Lower lobe of right lung (tissue), 2 donors: ENCODE measurements around the gene VWA5B1. TPM values are rescaled to one million over a fixed set of nuclear protein-coding genes. Genes with fewer than 3 reads are reported as not detected.

Experiments used
- ATAC-seq, 2 donors: fragments of 200-7000 bp; cut with Tn5 transposase; one replicate each; pipeline ENCODE4 v1.9.1; 2020 to 2022; ENCODE audit warnings: mild to moderate bottlenecking in 2 of 2, moderate library complexity in 2 of 2
- DNase-seq: peaks from one replicate; pipeline ENCODE4 v3.0.0-alpha.2; 2020
- H3K27ac ChIP-seq: fragments of 200-600 bp; one replicate; pipeline ENCODE4 v1.8.0; 2022
- H3K27me3 ChIP-seq: fragments of 200-600 bp; one replicate; pipeline ENCODE4 v1.8.0; 2022; ENCODE audit warnings: low read depth
- H3K36me3 ChIP-seq: fragments of 200-600 bp; one replicate; pipeline ENCODE4 v1.8.0; 2022; ENCODE audit warnings: mild to moderate bottlenecking
- H3K4me1 ChIP-seq: fragments of 200-600 bp; one replicate; pipeline ENCODE4 v1.8.0; 2022
- H3K4me3 ChIP-seq: fragments of 200-600 bp; one replicate; pipeline ENCODE4 v1.8.0; 2022; ENCODE audit warnings: mild to moderate bottlenecking
- H3K9me3 ChIP-seq: fragments of 200-600 bp; one replicate; pipeline ENCODE4 v1.8.0; 2022
- CTCF ChIP-seq: fragments of 200-600 bp; IDR thresholded peaks from one replicate; pipeline ENCODE4 v1.8.0; 2022; ENCODE audit warnings: antibody characterized with exemption, mild to moderate bottlenecking
- intact Hi-C: fragments of 100-400 bp; cut with DNase I; formaldehyde crosslinking; loops from one replicate; pipeline ENCODE4 v1.11.0; 2022
- total RNA-seq: library from RNA; stranded (reverse); fragmentation: NEBNext Ultra II Directional; extraction: Animal tissue kit (Norgen Biotek cat#: 25700); gene quantifications from one replicate; pipeline ENCODE4 v1.2.1, GENCODE V29; 2021
- donor health status: DM: no; HTN: yes; CAD: no; lungs with severe emphysema.

VWA5B1 gene
- total RNA-seq, 1 donor from 2014 or later: 0.30 TPM

- no peak overlapping the region for H3K4me3 ChIP-seq
- H3K36me3 ChIP-seq: no peaks in the 10 kb centered on the region
- TF ChIP-seq CTCF: no peak
- H3K4me1 ChIP-seq: no peaks in the 10 kb centered on the region
- DNase-seq (no peak), ATAC-seq (no peak)
- H3K27me3 ChIP-seq: peaks cover 57% of the 10 kb centered on the region
- intact Hi-C loops: no loop called here
- H3K27ac ChIP-seq: no peak overlapping the region
- no peaks in the 10 kb centered on the region for H3K9me3 ChIP-seq
Observed at GRCh38 chr1:20401405-20402010, 110.8 kb downstream of the VWA5B1 start.

- no peak for TF ChIP-seq CTCF
- DNase-seq: no peak
- H3K9me3 ChIP-seq: no peaks in the 10 kb centered on the region
- no peaks in the 10 kb centered on the region for H3K4me1 ChIP-seq
- H3K27me3 ChIP-seq: peaks cover 52% of the 10 kb centered on the region
- H3K4me3 ChIP-seq: no peak overlapping the region
- intact Hi-C loops: no loop called here
- no peaks in the 10 kb centered on the region for H3K36me3 ChIP-seq
- no peak overlapping the region for H3K27ac ChIP-seq
- ATAC-seq: no peak
Observed at GRCh38 chr1:20402585-20403422, 112.1 kb downstream of the VWA5B1 start.

- TF ChIP-seq CTCF: no peak
- Histone ChIP-seq H3K27me3 (peaks cover 46% of the 10 kb centered on the region), H3K4me1 (no peaks in the 10 kb centered on the region)
Observed at GRCh38 chr1:20403423-20404145, 112.9 kb downstream of the VWA5B1 start.

GRCh38 chr1:20404466-20404865 lies 113.8 kb downstream of the VWA5B1 start:
- Histone ChIP-seq H3K36me3 (no peaks in the 10 kb centered on the region), H3K27ac (no peak overlapping the region), H3K4me1 (no peaks in the 10 kb centered on the region), H3K4me3 (no peak overlapping the region), H3K27me3 (peaks cover 46% of the 10 kb centered on the region), H3K9me3 (no peaks in the 10 kb centered on the region)
- DNase-seq: no peak
- intact Hi-C loops: no loop called here
- no peak for ATAC-seq
- no peak for TF ChIP-seq CTCF

More at GRCh38 chr1:20403423-20404145, 112.9 kb downstream of the VWA5B1 start:
- Histone ChIP-seq H3K27ac (no peak overlapping the region), H3K36me3 (no peaks in the 10 kb centered on the region), H3K4me3 (no peak overlapping the region), H3K9me3 (no peaks in the 10 kb centered on the region)
- ATAC-seq: no peak
- DNase-seq: no peak
- intact Hi-C loops: no loop called here

Other genes starting within 250 kb of the VWA5B1 start
- gene PLA2G5, start 220.7 kb upstream of the VWA5B1 start, total RNA-seq: 7.4 TPM
- gene PLA2G2D, start 171.3 kb upstream of the VWA5B1 start, total RNA-seq: 0.27 TPM
- gene PLA2G2F, start 151.6 kb upstream of the VWA5B1 start, total RNA-seq: not detected
- gene UBXN10, start 104.8 kb upstream of the VWA5B1 start, total RNA-seq: 7.8 TPM
- not detected for gene PLA2G2C, start 104.4 kb upstream of the VWA5B1 start, total RNA-seq
- gene CAMK2N1, start 195.3 kb downstream of the VWA5B1 start, total RNA-seq: 43.0 TPM
- 29.9 TPM for gene MUL1, start 217.3 kb downstream of the VWA5B1 start, total RNA-seq